Measurements from ENCODE around the gene RTP5. TPM values are rescaled to one million over a fixed set of nuclear protein-coding genes. Genes with fewer than 3 reads are reported as not detected.
"Not testable (repeated sequence)": the region's sequence is repeated elsewhere in the genome, so short reads cannot be mapped to it uniquely, and the experiment has no call there.

The RTP5 gene
- total RNA-seq, 1 donor from 2014 or later = not detected

DNA sequence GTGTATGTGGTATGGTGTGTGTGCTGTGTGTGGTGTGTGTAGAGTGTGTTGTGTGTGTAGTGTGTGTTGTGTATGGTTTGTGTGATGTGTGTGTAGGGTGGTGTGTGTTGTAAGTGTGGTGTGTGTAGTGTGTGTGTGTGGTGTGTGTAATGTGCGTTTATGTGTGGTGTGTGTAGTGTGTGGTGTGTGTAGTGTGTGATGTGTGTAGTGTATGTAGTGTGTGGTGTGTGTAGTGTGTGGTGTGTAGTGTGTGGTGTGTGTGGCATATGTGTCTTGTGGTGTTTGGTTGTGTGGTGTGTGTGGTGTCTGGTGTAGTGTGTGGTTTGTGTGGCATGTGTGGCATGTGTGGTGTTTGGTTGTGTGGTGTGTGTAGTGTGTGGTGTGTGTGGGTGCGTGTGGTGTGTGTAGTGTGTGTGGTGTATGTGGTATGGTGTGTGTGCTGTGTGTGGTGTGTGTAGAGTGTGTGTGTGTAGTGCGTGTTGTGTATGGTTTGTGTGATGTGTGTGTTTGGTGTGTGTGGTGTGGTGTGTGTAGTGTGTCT, 4.0 kb upstream of the RTP5 start:
- ATAC-seq = no peak
- peak; percentile 11 for DNase-seq (ENCODE audit: missing footprints)
- intact Hi-C loops (cut with DNase I) = no loop called here

DNA sequence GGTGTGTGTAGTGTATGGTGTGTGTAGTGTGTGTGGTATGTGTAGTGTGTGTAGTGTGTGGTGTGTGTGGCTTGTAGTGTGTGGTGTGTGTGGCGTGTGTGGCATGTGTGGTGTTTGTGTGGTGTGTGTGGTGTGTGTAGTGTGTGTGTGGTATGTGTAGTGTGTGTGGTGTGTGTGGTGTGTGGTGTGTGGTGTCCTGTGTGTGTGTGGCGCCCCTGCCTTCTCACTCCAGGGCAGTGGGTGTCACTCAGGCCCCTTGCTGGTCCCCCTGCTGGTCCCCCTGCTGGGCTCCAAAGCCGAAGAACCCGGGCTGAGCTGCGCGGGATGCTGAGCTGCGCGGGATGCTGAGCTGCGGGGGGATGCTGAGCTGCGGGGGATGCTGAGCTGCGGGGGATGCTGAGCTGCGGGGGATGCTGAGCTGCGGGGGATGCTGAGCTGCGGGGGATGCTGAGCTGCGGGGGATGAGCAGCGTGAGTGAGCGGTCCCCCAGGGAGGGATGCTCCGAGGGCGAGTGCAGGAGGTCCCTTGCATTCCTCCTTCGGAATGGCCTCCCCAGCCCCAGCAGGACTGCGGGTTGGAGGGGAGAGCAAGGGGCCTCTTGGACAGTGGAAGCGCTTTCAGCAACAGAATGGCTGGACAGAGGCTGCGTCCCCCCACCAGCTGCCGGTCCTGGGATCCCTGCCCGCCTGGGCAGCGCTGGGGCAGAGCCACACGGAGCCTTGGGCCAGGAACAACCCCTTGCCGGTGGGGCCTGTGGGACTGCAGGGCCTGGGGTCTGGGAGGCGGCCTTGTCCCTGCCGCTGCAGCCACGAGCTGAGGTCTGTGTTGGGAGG, 3.4 kb upstream of the RTP5 start:
- DNase-seq (ENCODE audit: missing footprints) = peak; percentile 59
- ATAC-seq = no peak

DNA sequence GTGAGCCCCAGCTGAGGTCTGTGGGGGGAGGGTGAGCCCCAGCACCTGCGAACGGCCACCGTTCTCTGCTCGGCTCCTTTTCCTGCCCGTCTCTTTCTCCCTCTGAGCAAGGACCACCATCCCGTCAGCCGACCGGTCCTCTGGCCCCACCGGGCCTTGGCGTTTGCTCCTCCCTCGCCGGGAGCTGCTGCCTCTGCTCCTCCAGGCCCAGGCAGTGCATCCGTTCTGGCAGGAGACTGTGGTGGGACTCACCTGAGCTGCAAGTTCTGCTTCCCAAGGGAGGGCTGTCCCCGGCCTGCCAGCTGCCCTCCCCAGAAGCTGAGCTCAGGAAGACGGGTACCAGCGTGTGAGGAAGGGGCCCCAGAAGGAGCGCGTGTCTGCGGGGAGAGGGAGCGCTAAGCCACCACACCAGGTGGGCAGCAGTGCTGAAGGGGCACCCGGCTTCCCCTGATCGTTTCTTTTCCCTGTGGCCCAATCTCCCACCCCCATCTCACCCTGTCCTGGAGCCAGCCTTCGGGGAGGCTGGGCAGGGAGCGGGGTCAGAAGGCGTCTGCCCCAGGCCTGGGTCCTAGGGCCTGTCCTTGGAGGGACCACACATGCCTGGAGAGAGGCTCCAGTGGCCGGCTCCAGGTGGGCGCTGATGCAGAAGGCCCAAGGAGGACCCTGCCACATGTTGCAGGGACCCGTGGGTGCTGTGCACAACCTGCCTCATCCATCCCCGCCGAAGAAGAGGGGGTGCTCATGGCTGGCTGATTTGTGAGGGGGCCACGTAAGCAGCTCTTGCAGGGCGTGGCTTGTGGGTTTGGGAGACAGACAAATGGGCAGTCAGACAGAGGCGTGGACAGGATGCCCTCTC, 2.5 kb upstream of the RTP5 start:
- intact Hi-C loops (cut with DNase I) = no loop called here
- ATAC-seq (no peak), DNase-seq (ENCODE audit: missing footprints) (peak; percentile 63)

More for the DNA sequence above, 3.4 kb upstream of the RTP5 start:
- intact Hi-C loops (cut with DNase I) = no loop called here

DNA sequence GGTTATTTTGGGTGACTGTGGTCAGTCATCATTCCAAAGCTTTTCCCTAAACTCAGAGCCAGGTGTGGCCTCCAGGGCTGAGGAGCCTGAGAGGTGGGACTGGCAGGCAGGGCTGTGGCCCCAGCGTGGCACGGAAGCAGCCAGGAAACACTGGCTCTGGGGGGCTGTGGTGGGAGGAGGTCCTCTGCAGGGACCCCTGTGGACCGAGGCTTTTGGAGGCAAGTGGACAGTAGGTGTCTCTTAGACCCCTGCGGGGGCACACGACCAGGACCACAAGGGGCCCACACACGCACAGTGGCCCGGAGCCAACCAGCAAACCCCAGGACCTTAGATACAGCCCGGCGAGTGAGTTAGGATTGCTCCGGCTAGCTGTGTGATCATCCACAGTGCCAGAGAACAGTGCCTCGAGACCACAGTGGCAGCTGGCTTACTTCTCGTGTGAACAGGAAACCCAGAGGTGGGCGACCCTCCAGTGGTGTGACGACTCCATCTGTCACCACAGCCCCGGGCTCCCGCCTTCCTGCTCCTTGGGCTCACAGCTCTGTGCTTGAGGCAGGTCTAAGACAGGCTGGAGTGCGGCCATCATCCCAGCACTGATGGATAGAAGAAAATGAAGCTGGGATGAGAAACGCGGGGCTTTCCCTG, 1.6 kb upstream of the RTP5 start:
- peak; percentile 69 for DNase-seq (ENCODE audit: missing footprints)
- no peak for ATAC-seq
- intact Hi-C loops (cut with DNase I) = no loop called here

DNA sequence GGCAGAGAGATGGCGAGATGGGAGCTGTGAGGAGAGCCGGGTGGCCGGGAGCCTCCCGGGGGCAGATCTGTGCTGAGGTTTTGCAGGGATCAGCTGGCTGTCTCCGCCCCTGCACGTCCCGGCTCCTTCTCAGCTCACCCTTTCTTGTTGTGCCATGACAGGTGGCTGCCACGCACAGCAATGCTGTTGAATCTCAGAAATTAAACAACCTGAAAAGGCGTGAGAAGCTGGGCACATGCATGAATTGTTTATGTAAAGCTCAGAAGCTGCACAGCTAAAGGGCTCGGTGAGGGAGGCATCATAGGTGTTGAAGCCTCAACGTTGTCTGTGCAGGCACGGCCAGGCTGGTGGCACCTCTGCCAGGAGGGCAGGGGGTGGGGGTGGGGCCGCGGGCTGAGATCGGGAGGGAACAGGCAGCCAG, 858 bp upstream of the RTP5 start:
- peak; percentile 61 for DNase-seq (ENCODE audit: missing footprints)
- intact Hi-C loops (cut with DNase I) = no loop called here
- no peak for ATAC-seq

DNA sequence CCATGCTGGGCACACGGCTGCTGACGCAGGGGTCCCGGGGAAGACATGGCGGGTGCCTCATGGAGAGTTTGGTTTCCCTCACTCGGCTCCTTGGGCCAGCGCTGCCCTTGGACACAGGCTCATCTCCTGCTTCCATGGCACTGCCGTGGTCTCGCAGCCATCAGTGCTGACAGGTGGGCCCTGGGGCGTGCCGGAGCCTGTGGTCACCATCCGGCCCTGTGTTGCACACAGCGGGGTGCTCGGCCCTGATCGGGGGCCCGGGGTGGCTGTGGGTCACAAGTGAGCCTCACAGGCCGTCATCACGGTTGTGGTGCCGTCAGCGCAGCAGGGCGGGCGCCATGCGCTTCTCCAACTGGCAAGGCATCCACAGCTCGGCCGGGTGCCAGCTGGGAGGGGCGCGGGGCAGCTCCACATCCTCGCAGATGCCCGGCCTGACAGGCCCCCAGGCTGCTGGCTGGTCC, 582 bp downstream of the RTP5 start:
- ATAC-seq (no peak), DNase-seq (ENCODE audit: missing footprints) (peak; percentile 55)
- intact Hi-C loops (cut with DNase I) = no loop called here

DNA sequence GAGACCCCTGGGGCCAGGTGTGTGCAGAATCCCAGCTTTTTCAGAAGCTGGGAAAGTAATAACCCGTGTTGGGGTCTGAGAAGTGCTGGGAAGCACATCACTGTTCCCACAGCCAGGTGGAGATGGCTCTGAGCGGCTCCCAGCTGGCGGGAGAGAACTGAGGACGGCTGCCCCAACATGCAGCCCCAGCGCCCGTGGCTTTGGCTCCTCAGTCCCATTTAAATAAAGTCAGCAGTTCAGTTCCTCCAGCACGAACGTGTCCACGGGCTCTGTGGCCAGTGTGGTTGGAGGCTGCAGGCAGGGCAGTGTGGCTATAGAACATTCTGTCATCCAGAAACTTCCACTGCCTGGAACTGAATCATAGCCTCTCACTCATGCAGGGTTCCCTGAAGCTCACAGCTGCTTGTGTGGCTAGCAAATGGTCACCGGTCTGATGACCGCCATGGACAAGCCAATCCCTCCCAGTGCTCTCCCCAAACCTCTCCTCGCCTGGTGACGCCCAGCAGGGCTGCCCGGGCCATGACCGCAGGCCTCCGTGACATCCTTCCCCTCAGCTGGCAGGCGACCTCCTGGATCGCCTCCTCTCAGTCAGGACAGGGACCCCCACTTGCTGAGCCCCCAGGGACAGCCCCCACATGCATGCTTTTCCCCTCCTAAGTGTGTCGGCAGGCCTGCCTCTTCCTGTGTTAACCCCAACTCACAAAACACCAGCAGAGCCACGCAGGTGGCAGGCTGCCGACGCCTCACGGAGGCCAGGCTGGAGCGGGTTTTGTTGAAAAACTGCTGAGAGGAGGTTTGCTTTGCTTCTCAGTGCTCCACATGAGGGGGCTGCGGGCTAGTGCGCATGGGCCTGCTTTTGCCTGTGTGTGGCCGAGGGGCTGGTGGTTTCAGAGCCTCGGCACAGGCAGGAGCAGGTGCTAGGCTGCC, 1.3 kb downstream of the RTP5 start:
- no peak for ATAC-seq
- DNase-seq (ENCODE audit: missing footprints) = peak; percentile 65
- intact Hi-C loops (cut with DNase I) = no loop called here

DNA sequence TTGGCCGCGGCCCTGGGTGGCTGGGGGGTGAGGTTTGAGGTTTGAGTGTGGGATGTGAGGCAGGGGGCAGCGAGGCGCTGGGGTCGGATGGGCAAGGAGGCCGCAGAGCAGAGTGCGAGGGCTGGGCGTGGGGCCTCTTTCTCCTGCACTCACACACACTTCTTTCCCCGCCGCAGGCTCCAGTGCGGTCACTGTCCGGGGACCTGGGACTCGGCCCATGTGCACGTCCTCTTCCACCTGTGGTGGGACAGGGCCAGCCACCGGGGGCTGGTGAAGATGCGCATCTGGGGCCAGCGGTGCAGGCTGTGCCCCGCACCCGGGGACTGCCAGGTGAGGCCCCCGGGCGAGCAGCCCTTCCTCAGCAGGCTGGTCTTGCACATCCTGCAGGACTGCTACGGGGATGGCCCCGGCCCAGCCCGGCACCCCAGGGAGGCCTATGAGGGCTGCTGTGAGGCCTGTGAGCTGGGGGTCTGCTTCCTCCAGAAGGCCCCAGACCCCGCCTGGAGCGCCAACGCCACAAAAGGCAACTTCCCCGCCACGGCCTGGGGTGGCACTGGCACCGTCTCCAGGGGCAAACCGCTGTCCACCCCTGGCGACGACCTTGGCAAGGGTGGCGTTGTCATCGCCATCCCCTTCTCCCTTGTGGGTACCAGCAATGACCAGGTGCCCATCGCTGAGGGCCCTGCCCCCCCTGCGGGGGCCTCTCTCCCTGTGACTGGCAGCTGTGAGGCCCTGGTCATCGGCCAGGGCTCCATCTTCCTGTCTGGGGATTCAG, 2.2 kb downstream of the RTP5 start:
- intact Hi-C loops (cut with DNase I) = no loop called here
- ATAC-seq = no peak
- DNase-seq (ENCODE audit: missing footprints) = peak; percentile 47

DNA sequence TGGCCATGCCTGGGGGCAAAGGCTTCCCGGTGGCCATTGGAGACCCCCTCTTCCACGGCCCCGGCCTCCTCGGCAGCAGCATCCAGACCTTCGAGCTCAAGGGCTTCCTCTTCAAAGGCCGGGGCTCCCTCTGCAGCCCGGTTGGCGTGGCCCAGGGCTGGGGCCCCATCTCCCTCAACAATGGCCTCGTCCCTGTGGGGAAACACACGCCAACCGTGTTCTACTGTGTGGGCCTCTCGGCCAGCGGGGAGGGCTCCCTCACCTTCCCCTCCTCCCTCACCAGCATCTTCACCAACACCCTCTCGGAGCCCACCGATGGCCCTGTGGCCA, 2.7 kb downstream of the RTP5 start:
- DNase-seq (ENCODE audit: missing footprints) (peak; percentile 40), ATAC-seq (no peak)
- intact Hi-C loops (cut with DNase I) = no loop called here

DNA sequence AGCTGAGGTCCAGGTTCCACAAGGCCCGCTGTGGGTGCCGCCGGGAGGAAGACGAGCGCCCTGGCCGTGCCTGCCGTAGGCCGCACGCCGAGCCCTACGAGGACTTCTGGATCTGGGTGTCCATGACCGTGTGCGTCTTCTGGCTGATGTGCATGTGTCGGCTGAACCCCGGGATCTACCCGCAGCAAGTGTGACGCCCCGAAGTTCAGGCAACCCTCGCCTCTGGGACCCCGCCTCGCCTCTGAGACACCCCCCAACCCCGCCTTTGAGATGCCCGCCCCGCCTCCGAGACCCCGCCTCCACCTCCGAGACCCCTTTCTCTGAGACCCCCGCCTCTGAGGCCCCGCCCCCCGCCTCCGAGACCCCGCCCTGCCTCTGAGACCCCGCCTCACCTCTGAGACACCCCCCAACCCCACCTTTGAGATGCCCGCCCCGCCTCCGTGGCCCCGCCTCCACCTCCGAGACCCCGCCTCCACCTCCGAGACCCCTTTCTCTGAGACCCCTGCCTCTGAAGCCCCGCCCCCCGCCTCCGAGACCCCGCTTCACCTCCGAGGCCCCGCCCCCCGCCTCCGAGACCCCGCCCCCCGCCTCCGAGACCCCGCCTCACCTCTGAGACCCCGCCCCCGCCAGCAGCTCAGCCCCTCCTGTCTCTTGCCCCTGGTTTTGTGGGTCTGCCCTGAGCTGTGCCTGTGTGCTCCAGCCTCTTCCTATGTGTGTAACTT, 3.7 kb downstream of the RTP5 start:
- intact Hi-C loops (cut with DNase I) = no loop called here
- peak; percentile 53 for DNase-seq (ENCODE audit: missing footprints)
- no peak for ATAC-seq

DNA sequence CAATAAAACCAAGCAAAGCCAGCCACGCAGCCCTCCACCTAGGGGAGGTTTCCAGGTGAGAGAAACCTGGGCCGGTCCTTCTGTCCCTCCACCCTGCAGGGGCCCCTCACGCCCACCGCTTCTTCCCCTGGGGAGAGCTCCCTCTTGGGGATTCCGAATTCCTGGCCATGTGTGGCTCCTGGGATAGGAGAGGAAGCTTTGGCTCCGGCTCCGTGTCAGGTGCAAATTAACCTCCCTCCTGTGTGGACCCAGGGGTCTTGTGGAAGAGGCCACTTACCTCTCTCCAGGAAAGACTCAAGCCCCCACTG, 4.2 kb downstream of the RTP5 start:
- intact Hi-C loops (cut with DNase I) = no loop called here
- ATAC-seq = no peak
- DNase-seq (ENCODE audit: missing footprints) = no peak

DNA sequence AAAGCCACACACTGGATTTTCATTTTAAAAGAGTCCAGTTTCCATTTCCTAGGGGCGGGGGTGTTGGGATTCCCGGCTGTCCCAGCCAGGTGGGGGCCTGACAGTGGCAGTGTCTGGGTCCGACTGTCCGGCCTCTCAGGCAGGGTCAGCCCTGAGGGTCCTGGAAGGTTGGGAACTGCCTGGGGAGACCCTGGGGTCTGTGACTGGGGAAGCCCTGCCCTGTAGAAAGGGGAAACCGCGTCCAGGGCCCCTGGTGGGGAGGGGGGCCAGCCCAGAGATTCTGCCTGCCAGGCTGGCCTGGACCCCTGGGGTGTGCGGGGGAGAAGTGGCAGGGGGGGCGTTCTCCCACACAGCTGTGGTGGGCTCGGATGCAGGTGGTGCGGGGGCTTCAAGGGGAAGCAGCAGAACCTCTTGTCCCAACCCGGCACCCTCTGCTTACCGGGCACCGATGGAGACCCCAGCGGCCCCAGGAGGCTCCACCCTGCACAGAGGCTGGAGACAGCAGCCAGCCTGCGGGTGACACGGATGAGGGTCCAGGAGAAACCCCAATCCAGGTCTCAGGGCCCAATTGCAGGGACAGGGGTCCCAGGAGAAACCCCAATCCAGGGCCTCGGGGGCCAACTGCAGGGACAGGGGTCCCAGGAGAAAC, 4.9 kb downstream of the RTP5 start:
- ATAC-seq = no peak
- DNase-seq (ENCODE audit: missing footprints) = no peak
- intact Hi-C loops (cut with DNase I) = no loop called here

DNA sequence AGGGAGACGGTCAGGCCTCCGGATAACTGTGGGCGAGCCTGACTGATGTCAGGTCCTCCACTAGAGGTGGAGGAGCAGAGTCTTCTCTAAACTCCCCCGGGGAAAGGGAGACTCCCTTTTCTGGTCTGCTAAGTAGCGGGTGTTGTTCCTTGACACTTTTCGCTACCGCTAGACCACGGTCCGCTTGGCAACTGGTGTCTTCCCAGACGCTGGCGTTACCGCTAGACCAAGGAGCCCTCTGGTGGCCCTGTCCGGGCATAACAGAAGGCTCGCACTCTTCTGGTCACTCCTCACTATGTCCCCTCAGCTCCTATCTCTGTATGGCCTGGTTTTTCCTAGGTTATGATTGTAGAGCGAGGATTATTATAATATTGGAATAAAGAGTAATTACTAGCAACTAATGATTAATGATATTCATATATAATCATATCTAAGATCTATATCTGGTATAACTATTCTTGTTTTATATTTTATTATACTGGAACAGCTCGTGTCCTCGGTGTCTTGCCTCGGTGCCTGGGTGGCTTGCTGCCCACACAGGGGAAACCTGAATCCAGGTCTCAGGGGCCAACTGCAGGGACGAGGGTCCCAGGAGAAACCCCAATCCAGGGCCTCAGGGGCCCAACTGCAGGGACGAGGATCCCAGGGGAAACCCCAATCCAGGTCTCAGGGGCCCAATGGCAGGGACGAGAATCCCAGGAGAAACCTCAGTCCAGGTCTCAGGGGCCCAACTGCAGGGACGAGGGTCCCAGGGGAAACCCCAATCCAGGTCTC, 6.4 kb downstream of the RTP5 start:
- not testable (repeated sequence) for ATAC-seq; DNase-seq (ENCODE audit: missing footprints)

DNA sequence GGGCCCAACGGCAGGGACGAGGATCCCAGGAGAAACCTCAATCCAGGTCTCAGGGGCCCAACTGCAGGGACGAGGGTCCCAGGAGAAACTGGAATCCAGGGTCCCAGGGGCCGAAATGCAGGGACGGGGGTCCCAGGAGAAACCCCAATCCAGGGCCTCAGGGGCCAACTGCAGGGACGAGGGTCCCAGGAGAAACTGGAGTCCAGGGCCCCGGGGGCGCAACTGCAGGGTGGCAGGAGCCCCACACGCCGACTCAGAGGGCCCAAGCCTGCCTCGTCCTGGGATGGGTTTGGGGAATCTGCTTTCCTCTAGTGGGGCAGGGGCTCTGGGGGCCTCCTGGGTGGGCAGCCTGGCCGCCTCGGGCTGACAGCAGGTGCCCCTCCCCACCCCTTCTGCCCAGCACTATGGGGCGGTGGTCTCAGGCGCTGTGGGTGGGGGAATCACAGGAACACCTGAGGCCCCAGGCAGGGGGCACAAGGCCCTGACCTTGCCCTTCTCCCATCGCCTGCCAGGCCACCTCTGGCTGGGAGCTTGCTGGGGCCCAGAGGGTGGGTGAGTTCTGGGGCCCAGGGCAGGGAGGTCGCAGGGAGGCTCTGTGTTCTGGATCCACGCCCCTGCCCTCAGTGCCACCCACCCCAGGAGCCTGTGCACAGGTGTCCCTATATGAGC, 7.1 kb downstream of the RTP5 start:
- intact Hi-C loops (cut with DNase I) = loop anchor here (5.0 kb wide), 1 partner anchor 144 kb away; the partner anchor contains the start of gene D2HGDH
- no peak for ATAC-seq
- no peak for DNase-seq (ENCODE audit: missing footprints)

More for the DNA sequence above, 6.4 kb downstream of the RTP5 start:
- intact Hi-C loops (cut with DNase I) = loop anchor here (5.0 kb wide), 1 partner anchor 144 kb away; the partner anchor contains the start of gene D2HGDH

DNA sequence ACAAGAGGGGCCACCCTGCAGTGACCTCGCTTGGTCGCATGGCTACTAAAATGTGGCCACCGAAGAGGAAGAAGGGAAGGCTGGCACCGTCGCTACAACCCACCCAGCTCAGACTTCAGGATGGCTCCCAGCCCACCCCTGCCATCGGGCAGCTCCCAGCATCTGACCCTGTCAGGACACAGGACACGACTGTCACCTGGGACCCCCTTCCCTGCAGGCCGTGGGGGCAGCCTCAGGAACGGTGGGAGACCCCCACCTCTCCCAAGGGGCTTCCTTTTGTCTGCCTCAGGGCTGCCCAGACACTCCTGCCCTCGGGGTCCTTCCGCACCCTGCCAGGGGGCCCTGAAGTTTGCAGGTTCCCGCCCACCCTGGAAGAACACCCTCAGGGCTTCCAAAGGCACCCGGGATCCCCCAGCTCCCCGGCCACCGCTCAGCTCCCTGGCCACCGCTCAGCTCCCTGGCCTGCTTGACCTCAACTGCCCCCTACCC, 7.7 kb downstream of the RTP5 start:
- intact Hi-C loops (cut with DNase I) = loop anchor here (5.0 kb wide), 1 partner anchor 145 kb away; the partner anchor contains the start of gene D2HGDH
- ATAC-seq = no peak
- no peak for DNase-seq (ENCODE audit: missing footprints)
